Activated gamma-delta T cell (primary cell): Measurements from ENCODE around the gene KCNT1.

Experiments used
- DNase-seq: peaks from one replicate; lab custom pipeline; 2025; lab: John Stamatoyannopoulos, UW

KCNT1 gene

GRCh38 chr9:135799261-135799660 is 97.3 kb downstream of the KCNT1 start:
- no peak for DNase-seq

GRCh38 chr9:135801070-135801469 is 99.1 kb downstream of the KCNT1 start:
- no peak for DNase-seq

GRCh38 chr9:135802876-135803419 is 101.0 kb downstream of the KCNT1 start:
- DNase-seq, result no peak

GRCh38 chr9:135803441-135803840 is 101.5 kb downstream of the KCNT1 start:
- no peak for DNase-seq

GRCh38 chr9:135804581-135805421 is 102.8 kb downstream of the KCNT1 start:
- no peak for DNase-seq

- no peak for DNase-seq
Measured at GRCh38 chr9:135805422-135806022, 103.5 kb downstream of the KCNT1 start.

GRCh38 chr9:135809166-135809565 is 107.2 kb downstream of the KCNT1 start:
- DNase-seq, result no peak

- no peak for DNase-seq
Measured at GRCh38 chr9:135810806-135811575, 109.0 kb downstream of the KCNT1 start.

- DNase-seq, result no peak
Measured at GRCh38 chr9:135811801-135812200, 109.8 kb downstream of the KCNT1 start.

GRCh38 chr9:135812961-135813360 is 111.0 kb downstream of the KCNT1 start:
- DNase-seq, result no peak

GRCh38 chr9:135813671-135814290 is 111.8 kb downstream of the KCNT1 start:
- DNase-seq, result no peak

GRCh38 chr9:135814421-135815095 is 112.6 kb downstream of the KCNT1 start:
- DNase-seq, result no peak

GRCh38 chr9:135815413-135815812 is 113.4 kb downstream of the KCNT1 start:
- no peak for DNase-seq

GRCh38 chr9:135815830-135816650 is 114.1 kb downstream of the KCNT1 start:
- no peak for DNase-seq

GRCh38 chr9:135816651-135816970 is 114.6 kb downstream of the KCNT1 start:
- no peak for DNase-seq

- DNase-seq, result no peak
Measured at GRCh38 chr9:135817951-135818717, 116.1 kb downstream of the KCNT1 start.

- DNase-seq, result no peak
Measured at GRCh38 chr9:135818718-135819475, 116.9 kb downstream of the KCNT1 start.

- no peak for DNase-seq
Measured at GRCh38 chr9:135819905-135820304, 117.9 kb downstream of the KCNT1 start.

GRCh38 chr9:135820661-135821060 is 118.7 kb downstream of the KCNT1 start:
- no peak for DNase-seq
